ENCODE results near the gene THEM5.

The THEM5 gene

GRCh38 chr1:151867321-151867720 is 13.8 kb upstream of the THEM5 start:
- H2AK5ac ChIP-seq (ENCODE audit: low read length), result no peak overlapping the region
- no peak overlapping the region for H2BK120ac ChIP-seq (ENCODE audit: low read depth, low read length)
- no peak overlapping the region for H3K18ac ChIP-seq (ENCODE audit: low read length)
- no peak overlapping the region for H2BK15ac ChIP-seq (replicated peaks; ENCODE audit: low read depth)
- no peak overlapping the region for H4K5ac ChIP-seq (ENCODE audit: low read length)
- H4K8ac ChIP-seq (ENCODE audit: low read depth, low read length), result no peak overlapping the region
- no peaks in the 10 kb centered on the region for H3K4me1 ChIP-seq (ENCODE audit: control insufficient read depth, low read depth, low read length)
- no peaks in the 10 kb centered on the region for H3K79me1 ChIP-seq (ENCODE audit: low read length)
- H3K56ac ChIP-seq (ENCODE audit: low read length), result no peak overlapping the region
- WGBS (ENCODE audit: extremely low coverage, insufficient coverage, low lambda C conversion rate), result no CpG with 5 or more reads among the region's 2 CpGs
- no peaks in the 10 kb centered on the region for H3K27me3 ChIP-seq (ENCODE audit: insufficient read depth, low read length, poor library complexity)
- H3K4ac ChIP-seq (ENCODE audit: low read depth, low read length), result no peak overlapping the region
- H3K27ac ChIP-seq (ENCODE audit: low read depth, low read length), result no peak overlapping the region
- no peak overlapping the region for H3K4me3 ChIP-seq (ENCODE audit: low read length)
- H2BK5ac ChIP-seq (ENCODE audit: low read length), result no peak overlapping the region
- no peak overlapping the region for H3K9ac ChIP-seq (ENCODE audit: low read length)
- no peaks in the 10 kb centered on the region for H3K79me2 ChIP-seq (ENCODE audit: control insufficient read depth, insufficient read depth, low read length)
- H3K23ac ChIP-seq (ENCODE audit: low read length), result no peak overlapping the region
- no peaks in the 10 kb centered on the region for H3K36me3 ChIP-seq (ENCODE audit: control insufficient read depth, insufficient read depth, low read length)
- no peak for DNase-seq
- no peak overlapping the region for H3K4me2 ChIP-seq (ENCODE audit: low read length)

- Histone ChIP-seq H2BK120ac (ENCODE audit: low read depth, low read length) (no peak overlapping the region), H4K5ac (ENCODE audit: low read length) (no peak overlapping the region), H3K4me1 (ENCODE audit: control insufficient read depth, low read depth, low read length) (peaks cover 2% of the 10 kb centered on the region), H3K4ac (ENCODE audit: low read depth, low read length) (no peak overlapping the region), H3K56ac (ENCODE audit: low read length) (no peak overlapping the region), H3K27me3 (ENCODE audit: insufficient read depth, low read length, poor library complexity) (no peaks in the 10 kb centered on the region), H3K9ac (ENCODE audit: low read length) (no peak overlapping the region), H2BK5ac (ENCODE audit: low read length) (no peak overlapping the region), H3K4me3 (ENCODE audit: low read length) (no peak overlapping the region), H4K8ac (ENCODE audit: low read depth, low read length) (no peak overlapping the region), H3K36me3 (ENCODE audit: control insufficient read depth, insufficient read depth, low read length) (no peaks in the 10 kb centered on the region), H3K4me2 (ENCODE audit: low read length) (no peak overlapping the region), H3K79me1 (ENCODE audit: low read length) (no peaks in the 10 kb centered on the region), H3K23ac (ENCODE audit: low read length) (no peak overlapping the region), H3K27ac (ENCODE audit: low read depth, low read length) (no peak overlapping the region), H2BK15ac (replicated peaks; ENCODE audit: low read depth) (no peak overlapping the region), H3K18ac (ENCODE audit: low read length) (no peak overlapping the region), H2AK5ac (ENCODE audit: low read length) (no peak overlapping the region), H3K79me2 (ENCODE audit: control insufficient read depth, insufficient read depth, low read length) (no peaks in the 10 kb centered on the region)
- DNase-seq, result no peak
- WGBS (ENCODE audit: extremely low coverage, insufficient coverage, low lambda C conversion rate), result no CpG with 5 or more reads among the region's 2 CpGs
These were observed 10.9 kb upstream of the THEM5 start for GRCh38 chr1:151864411-151864810.

- H3K27me3 ChIP-seq (ENCODE audit: insufficient read depth, low read length, poor library complexity), result no peaks in the 10 kb centered on the region
- H3K79me1 ChIP-seq (ENCODE audit: low read length), result no peaks in the 10 kb centered on the region
- no peaks in the 10 kb centered on the region for H3K36me3 ChIP-seq (ENCODE audit: control insufficient read depth, insufficient read depth, low read length)
- no peak overlapping the region for H4K8ac ChIP-seq (ENCODE audit: low read depth, low read length)
- H3K18ac ChIP-seq (ENCODE audit: low read length), result no peak overlapping the region
- no peak overlapping the region for H2BK5ac ChIP-seq (ENCODE audit: low read length)
- peaks cover 2% of the 10 kb centered on the region for H3K4me1 ChIP-seq (ENCODE audit: control insufficient read depth, low read depth, low read length)
- no peak overlapping the region for H3K4ac ChIP-seq (ENCODE audit: low read depth, low read length)
- H2AK5ac ChIP-seq (ENCODE audit: low read length), result no peak overlapping the region
- no peak overlapping the region for H3K4me3 ChIP-seq (ENCODE audit: low read length)
- H3K4me2 ChIP-seq (ENCODE audit: low read length), result no peak overlapping the region
- H3K79me2 ChIP-seq (ENCODE audit: control insufficient read depth, insufficient read depth, low read length), result no peaks in the 10 kb centered on the region
- H2BK15ac ChIP-seq (replicated peaks; ENCODE audit: low read depth), result no peak overlapping the region
- no peak for DNase-seq
- no peak overlapping the region for H3K9ac ChIP-seq (ENCODE audit: low read length)
- no peak overlapping the region for H4K5ac ChIP-seq (ENCODE audit: low read length)
- no peak overlapping the region for H3K27ac ChIP-seq (ENCODE audit: low read depth, low read length)
- no peak overlapping the region for H3K23ac ChIP-seq (ENCODE audit: low read length)
- H2BK120ac ChIP-seq (ENCODE audit: low read depth, low read length), result no peak overlapping the region
- H3K56ac ChIP-seq (ENCODE audit: low read length), result no peak overlapping the region
These were observed 9.1 kb upstream of the THEM5 start for GRCh38 chr1:151862604-151863003.

- Histone ChIP-seq H3K27ac (ENCODE audit: low read depth, low read length) (no peak overlapping the region), H2BK15ac (replicated peaks; ENCODE audit: low read depth) (no peak overlapping the region), H3K27me3 (ENCODE audit: insufficient read depth, low read length, poor library complexity) (no peaks in the 10 kb centered on the region), H4K5ac (ENCODE audit: low read length) (no peak overlapping the region), H2AK5ac (ENCODE audit: low read length) (no peak overlapping the region), H3K4me1 (ENCODE audit: control insufficient read depth, low read depth, low read length) (peaks cover 2% of the 10 kb centered on the region), H2BK120ac (ENCODE audit: low read depth, low read length) (no peak overlapping the region), H2BK5ac (ENCODE audit: low read length) (no peak overlapping the region), H3K36me3 (ENCODE audit: control insufficient read depth, insufficient read depth, low read length) (no peaks in the 10 kb centered on the region), H3K56ac (ENCODE audit: low read length) (no peak overlapping the region), H3K4ac (ENCODE audit: low read depth, low read length) (no peak overlapping the region), H3K18ac (ENCODE audit: low read length) (no peak overlapping the region), H3K4me3 (ENCODE audit: low read length) (no peak overlapping the region), H3K23ac (ENCODE audit: low read length) (no peak overlapping the region), H3K9ac (ENCODE audit: low read length) (no peak overlapping the region), H3K79me2 (ENCODE audit: control insufficient read depth, insufficient read depth, low read length) (no peaks in the 10 kb centered on the region), H3K79me1 (ENCODE audit: low read length) (no peaks in the 10 kb centered on the region), H4K8ac (ENCODE audit: low read depth, low read length) (no peak overlapping the region), H3K4me2 (ENCODE audit: low read length) (no peak overlapping the region)
- peak; percentile 81 for DNase-seq
- no CpG with 5 or more reads among the region's 7 CpGs for WGBS (ENCODE audit: extremely low coverage, insufficient coverage, low lambda C conversion rate)
These were observed 7.1 kb upstream of the THEM5 start for GRCh38 chr1:151860504-151861187.

GRCh38 chr1:151859891-151860293 is 6.4 kb upstream of the THEM5 start:
- no peak for DNase-seq
- H2BK120ac ChIP-seq (ENCODE audit: low read depth, low read length), result no peak overlapping the region
- H2AK5ac ChIP-seq (ENCODE audit: low read length), result no peak overlapping the region
- H3K79me2 ChIP-seq (ENCODE audit: control insufficient read depth, insufficient read depth, low read length), result no peaks in the 10 kb centered on the region
- no peak overlapping the region for H4K8ac ChIP-seq (ENCODE audit: low read depth, low read length)
- no peak overlapping the region for H3K4me3 ChIP-seq (ENCODE audit: low read length)
- H2BK15ac ChIP-seq (replicated peaks; ENCODE audit: low read depth), result no peak overlapping the region
- no peak overlapping the region for H3K18ac ChIP-seq (ENCODE audit: low read length)
- H4K5ac ChIP-seq (ENCODE audit: low read length), result no peak overlapping the region
- no CpG with 5 or more reads among the region's 6 CpGs for WGBS (ENCODE audit: extremely low coverage, insufficient coverage, low lambda C conversion rate)
- no peak overlapping the region for H3K4ac ChIP-seq (ENCODE audit: low read depth, low read length)
- H3K27me3 ChIP-seq (ENCODE audit: insufficient read depth, low read length, poor library complexity), result no peaks in the 10 kb centered on the region
- peaks cover 2% of the 10 kb centered on the region for H3K4me1 ChIP-seq (ENCODE audit: control insufficient read depth, low read depth, low read length)
- no peak overlapping the region for H3K9ac ChIP-seq (ENCODE audit: low read length)
- no peak overlapping the region for H2BK5ac ChIP-seq (ENCODE audit: low read length)
- H3K79me1 ChIP-seq (ENCODE audit: low read length), result no peaks in the 10 kb centered on the region
- no peak overlapping the region for H3K23ac ChIP-seq (ENCODE audit: low read length)
- no peak overlapping the region for H3K56ac ChIP-seq (ENCODE audit: low read length)
- H3K4me2 ChIP-seq (ENCODE audit: low read length), result no peak overlapping the region
- H3K27ac ChIP-seq (ENCODE audit: low read depth, low read length), result no peak overlapping the region
- no peaks in the 10 kb centered on the region for H3K36me3 ChIP-seq (ENCODE audit: control insufficient read depth, insufficient read depth, low read length)

All from mesendoderm (in vitro differentiated cells).